ENCODE results near the gene MLLT1.

Gene MLLT1

GRCh38 chr19:6235031-6235951 is 44.5 kb downstream of the MLLT1 start:
- no peak for DNase-seq (ENCODE audit: low read depth, low spot score)

- no peak for DNase-seq (ENCODE audit: low read depth, low spot score)
Observed at GRCh38 chr19:6234527-6234926, 45.2 kb downstream of the MLLT1 start.

DNA sequence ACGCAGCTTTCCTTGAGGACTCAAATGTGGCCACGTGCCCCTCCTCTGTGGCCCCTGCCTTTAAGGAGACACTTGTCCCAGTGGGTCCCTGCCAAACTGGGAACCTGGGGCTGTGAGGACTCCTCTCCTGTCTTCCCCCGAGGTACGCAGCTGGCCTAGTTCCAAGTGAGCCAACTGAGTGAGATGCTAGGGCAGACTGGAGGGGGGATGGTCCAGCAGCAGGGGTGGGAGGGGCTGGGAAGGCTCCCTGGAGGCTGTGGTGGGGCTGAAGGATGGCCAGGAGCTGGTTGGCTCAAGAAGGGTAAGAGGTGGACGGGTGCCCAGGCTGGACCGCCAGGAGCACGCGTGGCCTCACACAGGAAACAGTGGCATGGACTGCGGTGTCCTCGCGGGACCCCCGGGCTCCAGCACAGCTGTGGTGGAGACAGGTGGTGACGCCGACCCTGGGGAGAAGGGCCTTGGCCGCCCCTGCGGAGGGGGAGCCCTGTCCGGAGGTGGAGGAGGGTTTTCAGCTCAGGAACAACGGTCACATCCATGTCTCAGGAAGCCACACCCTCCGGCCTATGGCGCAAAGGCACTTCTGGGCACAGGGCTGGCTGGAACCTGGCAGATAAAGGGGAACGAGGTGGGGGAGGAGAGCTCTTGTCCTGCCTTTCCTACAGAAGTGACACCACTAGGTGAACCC is 45.8 kb downstream of the MLLT1 start:
- no peak for DNase-seq (ENCODE audit: low read depth, low spot score)

- DNase-seq (ENCODE audit: low read depth, low spot score), result no peak
Observed at GRCh38 chr19:6233056-6233826, 46.5 kb downstream of the MLLT1 start.

DNA sequence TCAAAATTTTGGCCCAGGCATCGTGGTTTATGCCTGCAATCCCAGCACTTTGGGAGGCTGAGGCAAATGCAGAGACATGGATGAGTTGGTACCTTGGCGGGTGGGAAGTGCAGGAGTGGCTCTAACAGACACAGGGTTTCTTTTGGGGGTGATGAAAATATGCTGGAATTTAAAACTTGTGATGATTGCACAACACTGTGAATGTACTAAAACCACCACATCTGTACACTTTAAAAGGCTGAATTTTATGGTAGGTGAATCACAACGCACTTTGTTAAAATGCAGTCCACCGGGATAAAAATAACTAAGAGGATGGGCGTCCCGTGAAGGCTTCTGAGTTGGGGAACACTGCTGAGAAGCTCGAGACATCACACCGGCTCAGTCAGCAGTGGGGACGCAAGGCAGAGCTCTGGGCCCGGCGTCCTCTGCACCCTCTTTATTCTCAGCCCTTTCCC is 47.1 kb downstream of the MLLT1 start:
- no peak for DNase-seq (ENCODE audit: low read depth, low spot score)

DNA sequence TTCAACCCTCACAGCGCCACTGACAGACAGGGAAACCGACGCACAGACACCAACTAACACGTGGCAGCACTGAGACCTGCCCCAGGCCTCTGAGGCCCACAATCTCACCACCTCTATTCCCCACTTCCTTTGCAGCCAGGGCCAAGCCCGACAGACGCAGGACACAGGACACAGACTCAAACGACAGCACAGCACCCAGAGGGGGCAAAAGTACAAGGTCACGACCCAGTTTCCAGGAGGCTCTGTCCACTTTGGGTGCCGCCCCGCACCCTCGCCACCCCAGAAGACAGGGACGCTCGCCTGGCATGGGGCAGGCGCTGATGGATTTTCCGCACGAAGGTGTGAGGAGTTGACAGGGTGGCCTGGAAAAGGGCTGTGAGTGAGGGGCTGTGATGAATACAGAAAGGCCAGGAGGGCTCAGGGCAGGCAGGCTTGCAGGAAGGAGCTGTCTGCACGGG is 48.8 kb downstream of the MLLT1 start:
- DNase-seq (ENCODE audit: low read depth, low spot score), result no peak

DNA sequence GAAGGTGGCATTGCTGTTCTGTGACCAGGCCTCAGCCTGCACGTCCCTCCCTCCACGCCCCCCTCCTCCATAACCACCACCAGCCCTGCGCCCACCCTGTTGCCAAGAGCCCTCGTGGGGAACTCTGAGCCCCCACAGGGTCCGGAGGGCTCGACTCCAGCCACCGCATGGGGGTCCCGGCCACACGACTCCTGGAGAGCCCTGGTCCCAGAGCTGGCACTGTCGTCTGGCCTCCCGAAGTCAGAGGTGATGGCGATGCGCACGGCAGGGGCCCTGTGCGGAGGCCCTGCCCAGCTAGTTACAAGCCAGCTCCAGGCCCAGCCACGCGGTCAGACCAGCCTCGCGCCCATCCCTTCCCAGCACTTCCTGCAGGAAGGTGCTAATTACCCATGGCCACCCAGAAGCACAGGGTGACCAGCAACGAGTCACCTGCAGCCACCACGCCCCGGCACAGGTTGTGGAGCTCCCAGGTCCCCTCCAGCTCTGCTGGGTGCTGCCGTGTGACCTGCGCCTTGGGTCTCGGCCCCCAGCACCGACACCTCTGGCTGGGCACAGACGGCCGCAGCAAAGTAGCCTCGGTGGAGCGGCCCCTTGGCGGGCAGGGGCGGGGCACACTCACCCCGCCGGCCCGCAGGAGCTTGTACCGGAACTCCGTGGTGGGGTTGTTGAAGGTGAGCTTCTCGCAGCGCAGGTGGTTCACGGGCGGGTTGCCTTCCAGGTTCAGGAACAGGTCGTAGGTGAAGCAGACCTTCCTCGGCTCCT is 49.6 kb downstream of the MLLT1 start:
- no peak for DNase-seq (ENCODE audit: low read depth, low spot score)

DNA sequence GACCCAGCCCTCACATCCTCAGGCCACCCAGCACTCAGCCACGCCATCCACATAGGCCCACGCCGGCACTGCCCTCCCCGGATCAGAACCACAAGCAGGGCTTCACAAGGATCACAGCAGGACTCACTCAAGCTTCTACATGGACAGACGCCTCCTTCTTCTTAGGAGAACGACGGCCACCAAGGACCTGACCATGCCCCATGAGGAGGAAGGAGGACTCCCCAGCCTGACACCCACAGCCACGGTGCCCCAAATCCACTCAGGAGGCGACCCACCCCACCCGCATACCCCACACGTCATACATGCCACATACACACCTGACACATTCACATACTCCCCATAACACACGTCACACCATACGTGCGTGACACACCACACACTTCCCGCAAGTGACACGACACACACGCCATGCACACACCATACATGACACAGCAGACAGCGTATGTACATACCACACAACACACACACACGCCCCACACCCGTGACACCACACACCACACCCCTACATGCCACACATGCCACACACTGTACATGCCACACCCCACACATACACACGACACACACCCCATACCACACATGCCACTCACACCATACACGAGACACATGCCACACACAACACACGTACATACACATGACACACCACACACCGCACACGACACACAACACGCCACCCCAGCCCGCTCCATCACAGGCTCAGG is 50.4 kb downstream of the MLLT1 start:
- no peak for DNase-seq (ENCODE audit: low read depth, low spot score)

DNA sequence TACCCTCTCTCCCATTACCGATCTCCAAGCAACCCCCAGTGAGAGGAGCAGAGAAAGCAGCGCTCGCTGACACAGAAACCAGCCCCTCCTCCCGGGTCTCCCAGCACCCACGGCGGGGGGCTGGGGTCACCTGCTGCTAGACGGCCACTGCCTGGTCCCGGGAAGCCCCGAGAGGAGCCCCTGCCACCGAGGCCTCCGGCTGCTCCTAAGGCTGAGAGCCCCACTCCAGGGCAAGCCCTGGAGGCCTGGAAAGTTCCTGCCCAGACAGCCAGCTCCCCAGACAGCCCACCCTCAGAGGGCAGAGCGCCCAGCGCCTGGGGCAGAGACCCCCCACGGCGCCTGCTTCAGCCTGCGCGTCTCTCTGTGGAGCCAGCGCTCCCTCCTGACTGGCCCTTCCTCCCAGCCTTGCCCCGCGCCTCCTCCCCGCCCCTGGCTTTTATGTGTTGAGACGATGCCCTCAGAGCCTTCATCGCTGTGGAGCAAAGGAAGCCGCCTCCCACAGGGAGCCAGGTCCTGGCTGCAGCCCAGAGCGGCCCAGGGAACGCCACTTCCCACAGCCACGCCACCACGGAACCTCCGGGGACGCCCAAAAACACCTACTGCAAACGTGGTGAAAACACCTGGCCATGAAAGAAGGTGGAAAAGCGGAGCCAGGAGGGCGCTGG is 51.1 kb downstream of the MLLT1 start:
- no peak for DNase-seq (ENCODE audit: low read depth, low spot score)

DNA sequence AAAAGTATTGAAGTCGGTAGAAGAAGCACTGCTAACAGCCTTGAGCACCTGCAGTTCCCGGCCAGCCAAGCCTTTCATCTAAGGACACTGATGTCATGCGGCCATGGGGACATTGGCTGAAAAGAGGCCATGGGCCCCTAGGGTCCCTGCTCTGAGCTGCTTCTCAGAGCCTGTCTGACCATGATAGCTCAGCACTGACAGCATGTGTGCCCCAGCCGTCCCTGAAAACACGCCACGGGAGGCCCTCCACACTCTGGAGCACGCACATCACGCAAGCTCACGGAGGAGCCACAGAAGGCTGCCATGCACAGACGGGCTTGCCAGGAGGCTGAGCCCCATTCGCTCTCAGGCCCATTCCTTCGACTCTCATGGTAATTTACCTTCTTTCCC is 51.8 kb downstream of the MLLT1 start:
- DNase-seq (ENCODE audit: low read depth, low spot score), result no peak

GRCh38 chr19:6227156-6227935 is 52.4 kb downstream of the MLLT1 start:
- no peak for DNase-seq (ENCODE audit: low read depth, low spot score)

GRCh38 chr19:6226444-6227155 is 53.2 kb downstream of the MLLT1 start:
- no peak for DNase-seq (ENCODE audit: low read depth, low spot score)

- DNase-seq (ENCODE audit: low read depth, low spot score), result no peak
Observed at GRCh38 chr19:6226012-6226411, 53.8 kb downstream of the MLLT1 start.

GRCh38 chr19:6225232-6225865 is 54.4 kb downstream of the MLLT1 start:
- no peak for DNase-seq (ENCODE audit: low read depth, low spot score)

DNA sequence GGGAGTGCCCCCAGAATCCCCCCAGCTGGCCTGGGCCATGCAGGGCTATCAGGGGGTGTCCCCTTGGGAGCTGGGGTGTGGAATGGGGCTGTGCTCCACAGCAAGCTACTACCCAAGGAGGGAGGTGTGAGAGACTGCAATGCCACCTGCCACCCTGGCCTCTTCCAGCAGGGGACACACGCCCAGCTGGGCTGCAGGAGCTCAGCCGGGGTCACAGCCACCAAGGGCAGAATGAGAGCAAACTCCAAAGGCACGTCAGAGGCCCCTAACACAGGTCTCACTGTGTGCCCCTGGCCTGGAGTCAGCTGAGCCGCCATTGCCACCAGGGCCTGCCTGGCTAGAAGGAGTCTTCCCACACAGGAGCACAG is 55.5 kb downstream of the MLLT1 start:
- no peak for DNase-seq (ENCODE audit: low read depth, low spot score)

DNA sequence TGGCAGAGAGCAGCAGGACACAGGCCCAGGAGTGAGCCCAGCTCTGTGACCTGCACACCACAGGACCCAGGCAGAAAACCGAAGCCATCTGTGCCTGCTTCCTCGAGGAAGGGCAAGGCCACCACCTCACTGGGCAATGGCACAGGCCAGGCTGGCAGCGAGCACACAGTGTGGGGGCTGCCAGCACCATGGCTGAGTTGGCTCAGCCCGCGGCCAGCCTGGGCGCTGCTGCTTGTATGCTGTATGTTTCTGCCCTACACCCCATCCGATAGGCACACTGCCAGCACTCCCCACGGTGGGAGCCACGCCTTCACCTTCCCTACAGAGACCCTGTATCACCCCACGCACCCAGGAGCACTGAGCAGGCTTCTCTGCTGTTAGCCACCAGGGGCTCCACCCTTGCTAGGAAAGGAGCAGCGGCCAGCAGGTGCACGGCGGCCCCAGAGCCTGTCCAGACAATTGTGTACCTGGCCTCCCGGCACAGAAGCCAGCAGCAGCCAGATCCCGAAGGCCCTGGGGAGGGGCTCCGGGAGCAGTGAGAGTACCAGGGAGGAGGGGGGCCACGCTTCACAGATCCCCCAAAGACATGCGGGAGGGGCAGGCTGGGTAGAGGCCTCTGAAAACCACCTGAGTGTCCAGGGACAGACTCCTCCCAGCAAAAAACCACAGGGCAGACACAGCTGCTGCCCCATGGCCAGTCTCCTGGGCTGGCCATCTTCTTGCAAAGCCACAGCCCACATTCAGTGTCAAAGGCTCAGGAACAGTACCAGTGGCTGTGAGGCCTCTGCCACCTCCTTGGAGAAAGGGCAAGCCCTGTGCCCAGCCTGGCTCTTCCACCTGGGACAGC is 56.1 kb downstream of the MLLT1 start:
- no peak for DNase-seq (ENCODE audit: low read depth, low spot score)

DNA sequence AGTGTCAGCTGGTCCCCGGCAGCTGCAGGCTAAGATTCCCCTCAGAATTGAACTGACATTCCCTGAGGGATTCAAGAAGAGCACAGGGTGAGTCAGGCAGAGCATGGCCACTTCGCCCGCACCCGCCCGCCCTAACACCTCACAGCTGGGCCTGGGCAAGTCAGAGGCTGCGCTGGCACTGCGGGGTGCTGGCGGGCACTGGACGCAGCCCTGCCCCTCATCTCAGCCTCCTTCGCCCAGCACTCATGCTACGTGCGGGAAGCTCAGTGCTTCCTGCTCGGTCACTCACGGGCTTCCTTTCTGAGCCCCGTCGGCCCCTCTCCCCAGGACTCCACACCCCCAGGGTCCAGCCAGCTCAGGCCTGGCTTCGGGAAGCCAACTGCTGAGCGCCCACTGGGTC is 56.9 kb downstream of the MLLT1 start:
- DNase-seq (ENCODE audit: low read depth, low spot score), result no peak
